22Rv1 (cell line): ENCODE measurements around the gene PARP1.

ENCODE experiments used
- CTCF ChIP-seq: fragments of 450-650 bp; IDR thresholded peaks from 2 replicates; pipeline ENCODE4 v1.5.1; 2017; ENCODE audit warnings: mild to moderate bottlenecking
- ZFX ChIP-seq: fragments of 450-650 bp; IDR thresholded peaks from 2 replicates; pipeline ENCODE4 v1.6.1; 2017; ENCODE audit warnings: antibody characterized with exemption, borderline replicate concordance

GRCh38 chr1:226444901-226445300, 37.0 kb upstream of the PARP1 start:
- TF ChIP-seq CTCF (no peak), ZFX (no peak)
